Retinal pigment epithelial cell (primary cell): ENCODE measurements around the gene SLC26A6.

ENCODE experiments used
- DNase-seq: peaks from one replicate; pipeline ENCODE4 v3.0.0-alpha.2; 2010; ENCODE audit warnings: low read depth
- H3K4me3 ChIP-seq: 2 replicates; pipeline ENCODE4 v1.5.1; 2011; ENCODE audit warnings: mild to moderate bottlenecking, low read length, control low read depth, moderate library complexity
- TF ChIP-seq, protein P1 (sequence below): conservative IDR thresholded peaks from 2 replicates; pipeline ENCODE4 v1.5.1; 2011; ENCODE audit warnings: low read depth, low read length, control low read depth, inconsistent platforms

The SLC26A6 gene

DNA sequence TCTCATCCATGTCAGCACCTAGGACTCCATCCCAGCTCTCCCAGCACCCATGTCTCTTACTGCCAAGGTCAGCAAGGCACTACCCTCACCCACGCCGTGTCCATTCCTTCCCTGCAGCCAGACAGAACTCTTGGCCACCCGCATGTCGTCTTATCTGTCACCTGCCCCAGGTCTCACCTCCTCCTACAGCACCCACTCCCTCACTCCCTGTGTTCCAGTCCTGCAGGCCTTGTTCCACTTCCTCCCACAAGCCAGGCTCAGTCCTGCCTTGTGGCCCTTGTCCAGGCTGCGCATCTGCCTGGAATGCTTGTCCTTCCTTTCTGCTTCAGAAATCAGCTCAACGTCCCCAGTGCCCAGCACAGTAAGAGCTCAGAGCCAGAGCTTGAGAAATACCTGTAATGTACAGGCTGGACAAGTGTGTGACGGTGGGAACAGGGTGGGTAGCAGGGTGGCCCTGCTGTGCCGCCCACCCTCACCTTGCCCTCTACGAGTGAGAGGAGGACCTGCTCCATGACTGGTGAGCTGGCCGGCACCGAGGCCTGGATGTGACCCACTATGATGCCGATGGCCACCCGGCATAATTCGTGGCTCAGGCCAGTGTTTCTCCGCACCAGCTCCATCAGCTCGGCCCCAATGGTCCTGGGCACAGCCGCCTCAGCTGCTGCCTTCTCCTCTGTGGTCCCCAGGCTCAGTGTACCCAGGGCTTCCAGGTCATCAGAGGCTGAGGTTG, 45.7 kb upstream of the SLC26A6 start:
- no peak overlapping the region for H3K4me3 ChIP-seq
- TF ChIP-seq, protein P1, sequence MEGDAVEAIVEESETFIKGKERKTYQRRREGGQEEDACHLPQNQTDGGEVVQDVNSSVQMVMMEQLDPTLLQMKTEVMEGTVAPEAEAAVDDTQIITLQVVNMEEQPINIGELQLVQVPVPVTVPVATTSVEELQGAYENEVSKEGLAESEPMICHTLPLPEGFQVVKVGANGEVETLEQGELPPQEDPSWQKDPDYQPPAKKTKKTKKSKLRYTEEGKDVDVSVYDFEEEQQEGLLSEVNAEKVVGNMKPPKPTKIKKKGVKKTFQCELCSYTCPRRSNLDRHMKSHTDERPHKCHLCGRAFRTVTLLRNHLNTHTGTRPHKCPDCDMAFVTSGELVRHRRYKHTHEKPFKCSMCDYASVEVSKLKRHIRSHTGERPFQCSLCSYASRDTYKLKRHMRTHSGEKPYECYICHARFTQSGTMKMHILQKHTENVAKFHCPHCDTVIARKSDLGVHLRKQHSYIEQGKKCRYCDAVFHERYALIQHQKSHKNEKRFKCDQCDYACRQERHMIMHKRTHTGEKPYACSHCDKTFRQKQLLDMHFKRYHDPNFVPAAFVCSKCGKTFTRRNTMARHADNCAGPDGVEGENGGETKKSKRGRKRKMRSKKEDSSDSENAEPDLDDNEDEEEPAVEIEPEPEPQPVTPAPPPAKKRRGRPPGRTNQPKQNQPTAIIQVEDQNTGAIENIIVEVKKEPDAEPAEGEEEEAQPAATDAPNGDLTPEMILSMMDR = no peak
- no peak for DNase-seq

DNA sequence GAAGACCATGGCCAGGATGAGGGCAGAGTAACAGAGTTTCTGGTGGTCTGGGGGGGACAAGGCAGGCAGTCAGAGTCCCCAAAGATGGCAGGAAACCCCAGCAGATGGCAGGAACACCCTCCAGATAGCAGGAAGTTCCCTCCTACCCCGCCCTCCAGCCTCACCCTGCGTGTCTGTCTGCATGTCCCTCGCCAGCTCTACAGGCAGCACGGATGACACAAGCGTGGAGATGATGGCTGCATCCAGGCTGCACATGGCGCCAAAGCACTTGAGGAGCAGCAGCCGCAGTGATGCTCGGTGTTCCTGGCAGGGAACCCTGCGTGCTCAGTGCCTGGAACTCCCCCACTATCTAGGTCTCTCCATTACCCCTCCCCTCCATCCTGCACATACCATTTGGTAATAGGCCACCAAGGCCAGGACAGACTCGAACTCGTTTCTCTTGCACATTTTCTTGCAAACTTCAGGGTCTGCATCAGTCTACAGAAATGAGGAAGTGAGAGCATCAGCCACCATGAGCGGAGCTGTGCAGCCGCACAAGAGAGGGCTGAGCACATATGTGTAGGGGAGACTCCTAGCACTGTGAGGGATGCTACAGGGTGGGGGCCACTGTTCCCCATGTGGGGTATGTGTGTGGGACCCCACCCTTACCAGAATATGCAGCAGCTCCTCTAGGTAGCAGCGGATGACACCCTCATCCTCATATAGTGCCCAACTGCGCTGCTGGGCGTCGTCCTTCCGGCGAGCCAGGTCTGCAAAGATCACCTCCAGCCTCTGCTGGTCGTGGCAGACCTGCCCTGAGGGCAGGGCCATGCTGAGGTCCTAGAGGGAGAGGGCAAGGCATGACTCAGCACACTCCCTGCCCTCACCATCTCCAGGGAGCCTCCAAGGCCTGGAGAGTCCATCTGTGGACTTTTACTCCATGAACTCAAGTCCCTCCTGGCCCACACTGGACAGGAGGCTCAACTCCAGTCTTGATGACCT, 44.4 kb upstream of the SLC26A6 start:
- TF ChIP-seq, protein P1 = no peak
- DNase-seq = no peak
- H3K4me3 ChIP-seq = no peak overlapping the region

DNA sequence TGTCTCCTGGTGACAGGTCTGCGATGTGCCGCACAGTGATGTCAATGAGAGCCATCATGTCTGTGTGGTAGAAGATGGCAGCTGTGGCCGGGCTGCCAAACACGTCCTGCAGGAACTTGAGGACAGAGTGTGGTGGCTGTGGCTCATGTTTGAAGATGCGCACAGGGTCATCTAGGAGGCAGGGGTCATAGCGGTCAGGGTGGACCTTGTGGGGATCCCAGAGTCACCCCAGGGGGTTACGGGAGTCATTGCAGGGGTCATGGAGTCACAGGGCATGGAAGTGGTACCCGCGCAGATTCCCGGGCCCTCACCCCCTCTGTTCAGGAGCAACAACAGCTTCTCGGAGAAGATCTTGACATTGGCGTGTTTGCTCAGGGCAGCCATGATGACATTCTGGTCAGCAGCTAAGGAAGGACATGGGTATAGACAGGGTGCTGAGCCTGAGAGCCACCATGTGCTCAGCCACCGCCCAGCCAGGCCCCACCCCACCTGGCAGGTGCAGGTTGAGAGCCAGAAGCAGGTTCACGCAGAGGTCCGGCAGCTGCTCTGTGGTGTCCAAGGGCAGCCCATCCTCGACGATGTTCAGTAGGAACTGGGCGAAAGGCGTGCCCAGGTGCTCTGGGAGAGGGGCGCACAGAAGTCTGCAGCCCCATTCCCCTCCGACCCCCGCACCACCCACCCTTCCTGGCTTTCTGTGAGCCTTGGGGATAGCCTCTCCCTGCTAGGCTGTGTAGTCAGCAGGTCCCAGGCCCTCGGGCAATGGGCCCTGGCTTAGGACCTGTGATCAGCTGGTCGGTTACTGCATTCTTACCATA, 43.5 kb upstream of the SLC26A6 start:
- H3K4me3 ChIP-seq = no peak overlapping the region
- DNase-seq = no peak
- TF ChIP-seq, protein P1 = no peak

DNA sequence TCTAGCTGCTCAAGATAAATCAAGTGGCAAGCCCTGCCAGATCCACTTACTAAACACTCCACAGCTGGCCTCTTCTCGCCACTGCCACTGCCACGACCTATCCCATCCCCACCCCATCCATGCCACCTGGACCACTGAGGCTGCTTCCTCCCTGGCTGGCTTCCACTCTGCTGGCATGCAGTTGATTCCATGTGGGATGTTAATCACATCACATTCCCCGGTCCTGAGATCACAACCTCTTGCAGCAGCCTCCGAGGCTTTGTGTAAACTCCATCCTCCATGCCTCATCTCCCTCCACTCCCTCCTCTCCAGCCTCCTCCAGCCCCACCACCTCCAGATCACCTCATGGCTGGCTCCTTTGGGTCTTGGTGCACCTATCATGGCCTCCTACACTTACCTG, 42.8 kb upstream of the SLC26A6 start:
- no peak overlapping the region for H3K4me3 ChIP-seq
- TF ChIP-seq, protein P1 = no peak
- no peak for DNase-seq

DNA sequence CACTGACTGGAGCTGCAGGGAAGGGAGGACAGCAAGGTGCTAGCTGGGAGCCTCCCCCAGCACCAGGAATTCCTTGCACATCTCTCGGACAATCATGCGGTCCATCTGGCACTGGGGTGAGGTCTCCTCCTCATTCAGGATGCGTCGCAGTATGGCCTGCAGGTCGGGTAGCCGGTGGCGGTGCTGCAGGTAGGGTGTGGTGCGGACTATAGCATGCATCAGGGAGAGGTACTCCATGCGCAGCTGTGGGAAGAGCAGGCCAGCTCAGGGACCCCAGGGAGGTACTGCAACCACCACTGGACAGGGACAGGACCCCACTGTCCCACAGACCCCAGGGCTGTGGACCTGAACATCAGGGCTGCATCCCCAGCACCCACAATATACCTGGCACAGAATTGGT, 39.2 kb upstream of the SLC26A6 start:
- TF ChIP-seq, protein P1 = no peak
- no peak overlapping the region for H3K4me3 ChIP-seq
- DNase-seq = no peak

DNA sequence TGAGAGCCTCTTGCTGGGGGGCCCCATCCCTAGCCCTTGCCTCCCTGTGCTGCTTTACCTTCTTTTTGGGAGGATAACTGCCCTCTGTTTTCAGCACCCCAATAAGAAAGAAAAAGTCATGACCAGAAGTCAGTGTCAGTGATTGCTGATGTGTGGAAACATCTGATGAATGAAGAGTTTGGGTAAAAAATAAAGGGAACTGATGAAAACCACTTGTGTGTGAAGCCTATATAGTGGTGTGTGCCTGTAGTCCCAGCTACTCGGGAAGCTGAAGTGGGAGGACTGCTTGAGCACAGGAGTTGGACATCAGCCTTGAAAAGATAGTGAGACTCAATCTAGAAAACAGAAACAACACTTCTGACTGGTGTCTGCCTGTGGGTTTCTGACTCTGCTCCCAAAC, 37.3 kb upstream of the SLC26A6 start:
- H3K4me3 ChIP-seq = no peak overlapping the region
- DNase-seq = no peak
- TF ChIP-seq, protein P1 = no peak
